Cardiac fibroblast (primary cell): ENCODE results near the gene TMEM238L.

Experiments used
- DNase-seq, 2 donors: peaks; one replicate each; pipeline versions ENCODE4 v3.0.0 to v3.0.0-alpha.2; 2010; ENCODE audit warnings: low read depth in 2 of 2
- H3K4me3 ChIP-seq, 2 donors: replicated peaks in 1 of 2; 1 replicate in 1 of 2; 2 replicates in 1 of 2; pipeline ENCODE4 v1.5.1; 2011; ENCODE audit warnings: low read depth in 2 of 2, low read length in 2 of 2, mild to moderate bottlenecking in 2 of 2, moderate library complexity in 1 of 2
- CTCF ChIP-seq: IDR thresholded peaks from one replicate; pipeline ENCODE4 v1.5.1; 2011; ENCODE audit warnings: low read depth, mild to moderate bottlenecking, low read length, inconsistent platforms

TMEM238L gene

GRCh38 chr17:10837921-10838320, 34.0 kb upstream of the TMEM238L start, which contains the start of gene PIRT:
TSS of gene PIRT (minus strand) at chr17:10838087. CDS start at chr17:10825645, 12,442 bp downstream.
- H3K4me3 ChIP-seq, result no peak within 1 kb of the TSS
- no peak for DNase-seq
- TF ChIP-seq CTCF, result no peak

GRCh38 chr17:10836966-10837590, 33.2 kb upstream of the TMEM238L start:
- DNase-seq, result no peak
- no peak overlapping the region for H3K4me3 ChIP-seq
- no peak for TF ChIP-seq CTCF

GRCh38 chr17:10836145-10836544, 32.2 kb upstream of the TMEM238L start:
- no peak for DNase-seq
- TF ChIP-seq CTCF, result no peak
- H3K4me3 ChIP-seq, result no peak overlapping the region

- no peak for DNase-seq
- H3K4me3 ChIP-seq, result no peak overlapping the region
- no peak for TF ChIP-seq CTCF
Measured at GRCh38 chr17:10831696-10832095, 27.8 kb upstream of the TMEM238L start.

GRCh38 chr17:10827898-10828552, 24.1 kb upstream of the TMEM238L start:
- TF ChIP-seq CTCF, result no peak
- no peak for DNase-seq

GRCh38 chr17:10824874-10825273, 21.0 kb upstream of the TMEM238L start:
- no peak for TF ChIP-seq CTCF
- no peak overlapping the region for H3K4me3 ChIP-seq
- no peak for DNase-seq

More at GRCh38 chr17:10827898-10828552, 24.1 kb upstream of the TMEM238L start:
- no peak overlapping the region for H3K4me3 ChIP-seq
